Esophagus squamous epithelium (tissue), 4 donors: ENCODE measurements around the gene ASAP2.

ENCODE experiments used
- CTCF ChIP-seq, 6 experiments: fragments of 450-650 bp in 4 of 6; fragments of 200-600 bp in 2 of 6; sonication (generic) in 2 of 6; IDR thresholded peaks; one replicate each; pipeline ENCODE4 v1.5.1; 2016 to 2019; ENCODE audit warnings: antibody characterized with exemption in 6 of 6, mild to moderate bottlenecking in 4 of 6, moderate library complexity in 4 of 6
- POLR2A ChIP-seq, 4 donors: fragments of 450-650 bp; IDR thresholded peaks; one replicate each; pipeline ENCODE4 v1.6.1; 2017; ENCODE audit warnings: antibody characterized with exemption in 4 of 4, mild to moderate bottlenecking in 4 of 4, moderate library complexity in 3 of 4

GRCh38 chr2:9229470-9229820 lies 22.8 kb downstream of the ASAP2 start:
- TF ChIP-seq CTCF (IDR thresholded peaks at IDR 0.05) (no peak), POLR2A (IDR thresholded peaks at IDR 0.05) (no peak)
